Measurements from ENCODE around the gene POU2F1.

GRCh38 chr1:167416506-167416905, 195.8 kb downstream of the POU2F1 start:
- no peak for TF ChIP-seq CTCF (IDR thresholded peaks at IDR 0.05; ENCODE audit: low read depth, low read length, missing input control)
- TF ChIP-seq REST (IDR thresholded peaks at IDR 0.05), result no peak
- TF ChIP-seq ZBTB33 (IDR thresholded peaks at IDR 0.05), result no peak
- TF ChIP-seq SP1 (IDR thresholded peaks at IDR 0.05), result no peak
- TF ChIP-seq RAD21 (IDR thresholded peaks at IDR 0.05), result no peak
- no peak for TF ChIP-seq YY1 (IDR thresholded peaks at IDR 0.05)
- TF ChIP-seq GABPA (IDR thresholded peaks at IDR 0.05 in 1 of 2, conservative IDR thresholded peaks at IDR 0.05 in 1 of 2), result no peak
- no peak for TF ChIP-seq TAF1 (conservative IDR thresholded peaks at IDR 0.05)
- TF ChIP-seq ATF3 (IDR thresholded peaks at IDR 0.05), result no peak
- TF ChIP-seq JUND (IDR thresholded peaks at IDR 0.05), result no peak
